NB4 (cell line): ENCODE data around the gene HSPB6.

Experiments
- DNase-seq: peaks from one replicate; pipeline ENCODE4 v3.0.0; 2010; ENCODE audit warnings: low read depth
- H3K4me3 ChIP-seq: one replicate; pipeline ENCODE4 v1.5.1; 2011; ENCODE audit warnings: mild to moderate bottlenecking, low read depth, low read length, moderate library complexity
- CTCF ChIP-seq: IDR thresholded peaks from one replicate; pipeline ENCODE4 v1.5.1; 2012; ENCODE audit warnings: low read depth, low read length
- MAX ChIP-seq: IDR thresholded peaks from 2 replicates; pipeline ENCODE4 v1.6.1; 2011; ENCODE audit warnings: low read depth, low read length
- MYC ChIP-seq: IDR thresholded peaks from 2 replicates; pipeline ENCODE4 v1.6.1; 2011; ENCODE audit warnings: low read depth, low read length
- POLR2A ChIP-seq: IDR thresholded peaks from 2 replicates; pipeline ENCODE4 v1.6.1; 2011; ENCODE audit warnings: mild to moderate bottlenecking; ENCODE audit not compliant: insufficient read length; ENCODE audit errors: extremely low read depth

HSPB6 gene

GRCh38 chr19:35738021-35738886, 18.6 kb downstream of the HSPB6 start:
- DNase-seq: no peak
- TF ChIP-seq MYC: no peak
- no peak for TF ChIP-seq POLR2A
- TF ChIP-seq MAX: no peak
- TF ChIP-seq CTCF: no peak
- no peak overlapping the region for H3K4me3 ChIP-seq

- no peak for TF ChIP-seq MAX
- TF ChIP-seq MYC: no peak
- TF ChIP-seq POLR2A: no peak
- no peak for TF ChIP-seq CTCF
- no peak overlapping the region for H3K4me3 ChIP-seq
- DNase-seq: no peak
Measured at GRCh38 chr19:35736913-35737886, 19.6 kb downstream of the HSPB6 start.

GRCh38 chr19:35734889-35735288, 21.9 kb downstream of the HSPB6 start:
- no peak for DNase-seq
- TF ChIP-seq MAX (no peak), MYC (no peak), POLR2A (no peak), CTCF (no peak)

GRCh38 chr19:35734273-35734672, 22.6 kb downstream of the HSPB6 start:
- H3K4me3 ChIP-seq: no peak overlapping the region
- TF ChIP-seq CTCF: no peak
- no peak for TF ChIP-seq MYC
- no peak for TF ChIP-seq MAX
- no peak for TF ChIP-seq POLR2A
- no peak for DNase-seq

More at GRCh38 chr19:35734889-35735288, 21.9 kb downstream of the HSPB6 start:
- H3K4me3 ChIP-seq: no peak overlapping the region

- TF ChIP-seq POLR2A: no peak
- TF ChIP-seq MYC: no peak
Measured at GRCh38 chr19:35733180-35734125, 23.4 kb downstream of the HSPB6 start.

More at GRCh38 chr19:35733180-35734125, 23.4 kb downstream of the HSPB6 start:
- no peak overlapping the region for H3K4me3 ChIP-seq
- DNase-seq: no peak
